Measurements from ENCODE around the gene KRTAP10-5. TPM values are rescaled to one million over a fixed set of nuclear protein-coding genes. Genes with fewer than 3 reads are reported as not detected.

The KRTAP10-5 gene
- total RNA-seq, 1 experiment from 2014 or later, result not detected

DNA sequence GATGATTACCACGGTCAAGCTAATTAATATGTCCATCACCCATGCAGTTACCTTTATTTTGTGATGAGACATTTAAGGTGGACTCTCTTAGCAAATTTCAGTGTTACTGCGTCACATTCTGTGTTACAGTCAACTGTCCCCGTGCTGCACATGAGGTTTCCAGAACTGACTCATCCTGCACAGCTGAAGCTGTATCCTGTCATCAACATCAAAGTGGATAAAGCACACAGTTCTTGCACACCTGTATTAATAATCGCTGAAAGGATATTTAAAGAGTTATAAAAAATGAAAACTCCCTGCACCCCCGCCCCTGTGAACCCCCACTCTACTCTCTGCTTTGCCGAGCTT lies 3.4 kb upstream of the KRTAP10-5 start (continued):
- no peak for TF ChIP-seq ZNF532 (CRISPR knock-in tag; IDR thresholded peaks at IDR 0.05; ENCODE audit: borderline replicate concordance)
- TF ChIP-seq, protein P1, sequence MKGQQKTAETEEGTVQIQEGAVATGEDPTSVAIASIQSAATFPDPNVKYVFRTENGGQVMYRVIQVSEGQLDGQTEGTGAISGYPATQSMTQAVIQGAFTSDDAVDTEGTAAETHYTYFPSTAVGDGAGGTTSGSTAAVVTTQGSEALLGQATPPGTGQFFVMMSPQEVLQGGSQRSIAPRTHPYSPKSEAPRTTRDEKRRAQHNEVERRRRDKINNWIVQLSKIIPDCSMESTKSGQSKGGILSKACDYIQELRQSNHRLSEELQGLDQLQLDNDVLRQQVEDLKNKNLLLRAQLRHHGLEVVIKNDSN (CRISPR knock-in tag; IDR thresholded peaks at IDR 0.05), result no peak
- no peak for TF ChIP-seq SMAD4 (CRISPR knock-in tag; IDR thresholded peaks at IDR 0.05)
- TF ChIP-seq OVOL2 (CRISPR knock-in tag; IDR thresholded peaks at IDR 0.05; ENCODE audit: borderline replicate concordance), result no peak
- TF ChIP-seq GTF2I (CRISPR knock-in tag; conservative IDR thresholded peaks at IDR 0.05), result no peak
- no peak for TF ChIP-seq ETV6 (CRISPR knock-in tag; IDR thresholded peaks at IDR 0.05)
- no peak for TF ChIP-seq NFATC4 (CRISPR knock-in tag; IDR thresholded peaks at IDR 0.05)
- TF ChIP-seq JAZF1 (CRISPR knock-in tag; IDR thresholded peaks at IDR 0.05), result no peak

- CTCF ChIA-PET, result no interaction called here
- H3K36me3 Mint-ChIP-seq, result peaks cover 6% of the 10 kb centered on the region; the same call in 1 of the 2 replicates
- peaks cover 6% of the 10 kb centered on the region; the same call in 1 of the 2 replicates for H3K4me1 Mint-ChIP-seq
- TF ChIP-seq ETV6 (CRISPR knock-in tag; IDR thresholded peaks at IDR 0.05), result no peak
- TF ChIP-seq EMX1 (CRISPR knock-in tag; IDR thresholded peaks at IDR 0.05), result no peak
- TF ChIP-seq MXD4 (CRISPR knock-in tag; IDR thresholded peaks at IDR 0.05; ENCODE audit: borderline replicate concordance), result no peak
- no peak for TF ChIP-seq TEAD1 (CRISPR knock-in tag; IDR thresholded peaks at IDR 0.05)
- no peak for TF ChIP-seq ZNF671 (CRISPR knock-in tag; IDR thresholded peaks at IDR 0.05)
- TF ChIP-seq ZNF416 (CRISPR knock-in tag; IDR thresholded peaks at IDR 0.05), result no peak
- no peak for TF ChIP-seq FOXP1 (CRISPR knock-in tag; IDR thresholded peaks at IDR 0.05; ENCODE audit: borderline replicate concordance)
- TF ChIP-seq ZNF396 (CRISPR knock-in tag; IDR thresholded peaks at IDR 0.05; ENCODE audit: borderline replicate concordance), result no peak
- TF ChIP-seq, protein P2, sequence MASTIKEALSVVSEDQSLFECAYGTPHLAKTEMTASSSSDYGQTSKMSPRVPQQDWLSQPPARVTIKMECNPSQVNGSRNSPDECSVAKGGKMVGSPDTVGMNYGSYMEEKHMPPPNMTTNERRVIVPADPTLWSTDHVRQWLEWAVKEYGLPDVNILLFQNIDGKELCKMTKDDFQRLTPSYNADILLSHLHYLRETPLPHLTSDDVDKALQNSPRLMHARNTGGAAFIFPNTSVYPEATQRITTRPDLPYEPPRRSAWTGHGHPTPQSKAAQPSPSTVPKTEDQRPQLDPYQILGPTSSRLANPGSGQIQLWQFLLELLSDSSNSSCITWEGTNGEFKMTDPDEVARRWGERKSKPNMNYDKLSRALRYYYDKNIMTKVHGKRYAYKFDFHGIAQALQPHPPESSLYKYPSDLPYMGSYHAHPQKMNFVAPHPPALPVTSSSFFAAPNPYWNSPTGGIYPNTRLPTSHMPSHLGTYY (CRISPR knock-in tag; IDR thresholded peaks at IDR 0.05), result no peak
- POLR2A ChIA-PET, result no interaction called here
- H3K27ac Mint-ChIP-seq, result no peak overlapping the region
- ATAC-seq, result no peak
- no peak for DNase-seq (ENCODE audit: low spot score)
- H3K9me3 Mint-ChIP-seq, result peaks cover 35% of the 10 kb centered on the region
- no peak overlapping the region for H3K4me3 Mint-ChIP-seq
- peaks cover 3% of the 10 kb centered on the region; the same call in 1 of the 2 replicates for H3K27me3 Mint-ChIP-seq (ENCODE audit: low read depth)
Measured at GRCh38 chr21:44583089-44583799, 2.8 kb upstream of the KRTAP10-5 start.

DNA sequence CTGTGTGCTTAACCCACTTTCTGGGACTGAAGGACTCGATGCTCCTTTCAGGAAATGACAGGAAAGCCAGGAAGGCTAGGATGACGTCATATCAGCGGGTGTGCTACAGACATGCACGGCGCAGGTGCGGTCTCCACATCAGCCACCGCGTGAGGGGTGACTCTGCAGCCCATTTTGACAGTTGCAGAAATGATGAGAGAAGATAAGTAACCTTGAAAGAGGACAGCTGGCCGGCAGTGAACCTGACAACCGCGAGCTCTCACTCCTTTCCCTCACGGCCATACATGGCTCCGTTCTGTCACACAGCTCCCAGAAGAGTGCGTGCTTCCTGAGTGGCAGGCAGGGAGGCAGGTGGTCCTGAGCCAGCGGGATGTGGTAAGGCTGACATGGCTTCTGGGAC lies 1.7 kb upstream of the KRTAP10-5 start:
- TF ChIP-seq ETV6 (CRISPR knock-in tag; IDR thresholded peaks at IDR 0.05), result no peak
- TF ChIP-seq TP53 (CRISPR knock-in tag; IDR thresholded peaks at IDR 0.05), result no peak
- no peak for TF ChIP-seq IRF2 (CRISPR knock-in tag; IDR thresholded peaks at IDR 0.05; ENCODE audit: borderline replicate concordance, low read depth)
- no peak for TF ChIP-seq NFYB (CRISPR knock-in tag; conservative IDR thresholded peaks at IDR 0.05; ENCODE audit: low read depth)
- TF ChIP-seq, protein P3, sequence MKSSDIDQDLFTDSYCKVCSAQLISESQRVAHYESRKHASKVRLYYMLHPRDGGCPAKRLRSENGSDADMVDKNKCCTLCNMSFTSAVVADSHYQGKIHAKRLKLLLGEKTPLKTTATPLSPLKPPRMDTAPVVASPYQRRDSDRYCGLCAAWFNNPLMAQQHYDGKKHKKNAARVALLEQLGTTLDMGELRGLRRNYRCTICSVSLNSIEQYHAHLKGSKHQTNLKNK (CRISPR knock-in tag; IDR thresholded peaks at IDR 0.05), result no peak
- no peak for TF ChIP-seq FOXK1 (CRISPR knock-in tag; IDR thresholded peaks at IDR 0.05)
- peaks cover 39% of the 10 kb centered on the region for H3K9me3 Mint-ChIP-seq
- CTCF ChIA-PET, result interaction anchor here (2.2 kb wide), 1 partner anchor 37 kb away, joined by 4 read pairs; no protein-coding TSS in a partner anchor
- POLR2A ChIA-PET, result no interaction called here
- ATAC-seq (no peak), DNase-seq (ENCODE audit: low spot score) (no peak)
- H3K27ac Mint-ChIP-seq, result no peak overlapping the region
- H3K27me3 Mint-ChIP-seq (ENCODE audit: low read depth), result peaks cover 3% of the 10 kb centered on the region; the same call in 1 of the 2 replicates
- peaks cover 6% of the 10 kb centered on the region; the same call in 1 of the 2 replicates for H3K4me1 Mint-ChIP-seq
- no peak overlapping the region for H3K4me3 Mint-ChIP-seq
- H3K36me3 Mint-ChIP-seq, result peaks cover 15% of the 10 kb centered on the region
